OCI-LY3 (cell line): ENCODE results near the gene SPSB4.

ENCODE experiments used
- H2AFZ ChIP-seq: fragments of 200-600, 300-600 bp; shearing (Covaris generic); 2 replicates; pipeline ENCODE4 v1.6.0; 2014; ENCODE audit warnings: antibody characterized with exemption, low read depth, low read length
- H3K27ac ChIP-seq: fragments of 200-600, 300-600 bp; sonication (generic); 2 replicates; pipeline ENCODE4 v1.5.1; 2014; ENCODE audit warnings: mild to moderate bottlenecking, low read length, moderate library complexity, mixed read lengths
- H3K27me3 ChIP-seq: fragments of 200-600, 300-600 bp; sonication (generic); 2 replicates; pipeline ENCODE4 v1.6.1; 2014; ENCODE audit warnings: low read depth, low read length, mixed read lengths
- H3K36me3 ChIP-seq: fragments of 200-600, 300-600 bp; sonication (generic); replicated peaks from 2 replicates; pipeline ENCODE3; 2014; ENCODE audit warnings: low read depth, low read length, mixed read lengths
- H3K4me1 ChIP-seq: fragments of 300-600, 200-600 bp; sonication (generic); 2 replicates; pipeline ENCODE4 v1.6.1; 2014; ENCODE audit warnings: low read length, mixed read lengths
- H3K4me2 ChIP-seq: fragments of 200-600, 300-600 bp; sonication (generic); 2 replicates; pipeline ENCODE4 v1.6.1; 2014; ENCODE audit warnings: low read length, mixed read lengths
- H3K4me3 ChIP-seq: fragments of 300-600, 200-600 bp; sonication (generic); 2 replicates; pipeline ENCODE4 v1.5.1; 2014; ENCODE audit warnings: antibody characterized with exemption, mild to moderate bottlenecking, low read length, moderate library complexity
- H3K79me2 ChIP-seq: fragments of 300-600, 200-600 bp; shearing (Covaris generic); 2 replicates; pipeline ENCODE4 v1.6.1; 2014; ENCODE audit warnings: mild to moderate bottlenecking, low read length, mixed read lengths
- H3K9ac ChIP-seq: fragments of 300-600, 200-600 bp; shearing (Covaris generic); 2 replicates; pipeline ENCODE4 v1.6.0; 2014; ENCODE audit warnings: mild to moderate bottlenecking, low read length, moderate library complexity
- H3K9me3 ChIP-seq: fragments of 200-600, 300-600 bp; shearing (Covaris generic); 2 replicates; pipeline ENCODE4 v1.6.1; 2014; ENCODE audit warnings: low read length, mixed read lengths; ENCODE audit not compliant: insufficient read depth
- H4K20me1 ChIP-seq: fragments of 200-600, 300-600 bp; sonication (generic); 2 replicates; pipeline ENCODE4 v1.6.1; 2016; ENCODE audit warnings: low read length, mixed read lengths; ENCODE audit not compliant: insufficient read depth
- CTCF ChIP-seq: fragments of 200-600, 300-600 bp; sonication (generic); IDR thresholded peaks from 2 replicates; pipeline ENCODE4 v1.5.1; 2014; ENCODE audit warnings: antibody characterized with exemption, low read length, low read depth
- EZH2phosphoT487 ChIP-seq: fragments of 200-600 bp; shearing (Covaris generic); IDR thresholded peaks from 2 replicates; pipeline ENCODE4 v1.6.1; 2018; ENCODE audit warnings: antibody characterized with exemption, mixed run types, low read depth

SPSB4 gene

GRCh38 chr3:141093397-141093796, 42.2 kb downstream of the SPSB4 start:
- no peak overlapping the region for H3K27ac ChIP-seq
- H3K27me3 ChIP-seq, result no peaks in the 10 kb centered on the region
- no peaks in the 10 kb centered on the region for H3K9me3 ChIP-seq
- H3K4me3 ChIP-seq, result no peak overlapping the region
- no peak overlapping the region for H2AFZ ChIP-seq
- TF ChIP-seq EZH2phosphoT487 (no peak), CTCF (no peak)
- H3K79me2 ChIP-seq, result no peaks in the 10 kb centered on the region
- H3K4me1 ChIP-seq, result no peaks in the 10 kb centered on the region
- H4K20me1 ChIP-seq, result no peaks in the 10 kb centered on the region
- H3K36me3 ChIP-seq, result no peaks in the 10 kb centered on the region
- no peak overlapping the region for H3K9ac ChIP-seq
- no peak overlapping the region for H3K4me2 ChIP-seq

- H3K9ac ChIP-seq, result no peak overlapping the region
- TF ChIP-seq CTCF, result no peak
- no peaks in the 10 kb centered on the region for H3K27me3 ChIP-seq
- H3K4me3 ChIP-seq, result no peak overlapping the region
- H3K4me1 ChIP-seq, result no peaks in the 10 kb centered on the region
- no peaks in the 10 kb centered on the region for H4K20me1 ChIP-seq
- H3K36me3 ChIP-seq, result no peaks in the 10 kb centered on the region
- no peaks in the 10 kb centered on the region for H3K79me2 ChIP-seq
- no peak overlapping the region for H2AFZ ChIP-seq
- no peaks in the 10 kb centered on the region for H3K9me3 ChIP-seq
- H3K27ac ChIP-seq, result no peak overlapping the region
- no peak overlapping the region for H3K4me2 ChIP-seq
Measured at GRCh38 chr3:141093971-141094684, 43.0 kb downstream of the SPSB4 start.

- Histone ChIP-seq H4K20me1 (no peaks in the 10 kb centered on the region), H3K36me3 (no peaks in the 10 kb centered on the region), H3K27ac (no peak overlapping the region), H3K4me3 (no peak overlapping the region), H3K79me2 (no peaks in the 10 kb centered on the region), H3K9ac (no peak overlapping the region), H3K9me3 (no peaks in the 10 kb centered on the region), H3K4me2 (no peak overlapping the region), H2AFZ (no peak overlapping the region), H3K4me1 (no peaks in the 10 kb centered on the region), H3K27me3 (no peaks in the 10 kb centered on the region)
- TF ChIP-seq EZH2phosphoT487 (no peak), CTCF (no peak)
Measured at GRCh38 chr3:141094790-141095545, 43.8 kb downstream of the SPSB4 start.

GRCh38 chr3:141095546-141095937, 44.4 kb downstream of the SPSB4 start:
- no peaks in the 10 kb centered on the region for H3K4me1 ChIP-seq
- no peak overlapping the region for H3K9ac ChIP-seq
- H3K36me3 ChIP-seq, result no peaks in the 10 kb centered on the region
- no peaks in the 10 kb centered on the region for H3K79me2 ChIP-seq
- no peaks in the 10 kb centered on the region for H4K20me1 ChIP-seq
- H3K27ac ChIP-seq, result no peak overlapping the region
- no peaks in the 10 kb centered on the region for H3K27me3 ChIP-seq
- H3K4me2 ChIP-seq, result no peak overlapping the region
- no peak for TF ChIP-seq EZH2phosphoT487
- TF ChIP-seq CTCF, result no peak
- no peaks in the 10 kb centered on the region for H3K9me3 ChIP-seq
- H3K4me3 ChIP-seq, result no peak overlapping the region
- H2AFZ ChIP-seq, result no peak overlapping the region
